ENCODE measurements around the gene TIPIN. TPM values are rescaled to one million over a fixed set of nuclear protein-coding genes. Genes with fewer than 3 reads are reported as not detected.

TIPIN gene
- total and polyA plus RNA-seq, 2 of the 8 experiments (the other 6 are each of a cell fraction or from before 2014, with no cell fraction given): 8.5 to 24.7 TPM

GRCh38 chr15:66387163-66388042, 30.9 kb upstream of the TIPIN start:
- H3K36me3 ChIP-seq (ENCODE audit: control insufficient read depth in 2 of 4, insufficient read depth in 4 of 4, low read length in 3 of 4): peaks cover 0 to 3% (median 0%) of the 10 kb centered on the region in 4 experiments; a peak in 2 of 8 replicates
- no peak overlapping the region for H2BK120ac ChIP-seq (replicated peaks; ENCODE audit: low read depth, low read length)
- H3K9ac ChIP-seq (replicated peaks in 1 of 4; ENCODE audit: extremely low read depth in 1 of 4, low read depth in 3 of 4, low read length in 3 of 4): peak overlapping the region; percentile 51 to 68 (median 58)
- FAIRE-seq (no peak), DNase-seq (ENCODE audit: low read depth in 1 of 2, low spot score in 2 of 2) (peak in 1 of 2 experiments; percentile 72)
- peaks cover 14% of the 10 kb centered on the region for H3K79me1 ChIP-seq (ENCODE audit: low read depth, low read length)
- H3K23ac ChIP-seq (ENCODE audit: insufficient read length): no peak overlapping the region
- H3K27me3 ChIP-seq (replicated peaks in 1 of 4; ENCODE audit: control insufficient read depth in 3 of 4, extremely low read depth in 1 of 4, insufficient read depth in 3 of 4, low read length in 3 of 4): no peaks in the 10 kb centered on the region
- no peaks in the 10 kb centered on the region for H3K9me3 ChIP-seq (ENCODE audit: insufficient read depth in 2 of 2, low read depth in 1 of 2, low read length in 1 of 2)
- H3K18ac ChIP-seq (ENCODE audit: extremely low read depth, low read length): no peak overlapping the region
- no peak overlapping the region for H2AK5ac ChIP-seq (ENCODE audit: low read depth, low read length)
- 0 out of 2 replicates have a peak overlapping the region, but pooled peaks have one; percentile 6 for H3K27ac ChIP-seq (ENCODE audit: low read depth, low read length)
- H2BK12ac ChIP-seq (ENCODE audit: low read depth, low read length): no peak overlapping the region
- H3K23me2 ChIP-seq (ENCODE audit: low read depth, low read length): peaks cover 3% of the 10 kb centered on the region
- no peak overlapping the region for H3K14ac ChIP-seq (ENCODE audit: insufficient read length)
- no peak overlapping the region for H2BK20ac ChIP-seq (ENCODE audit: low read length)
- no peak overlapping the region for H2BK5ac ChIP-seq (ENCODE audit: low read depth, low read length)
- peaks cover 7 to 8% of the 10 kb centered on the region in 2 experiments for H4K20me1 ChIP-seq (replicated peaks in 1 of 2; ENCODE audit: control insufficient read depth in 1 of 2, insufficient read depth in 2 of 2, low read length in 2 of 2)
- 4% methylated on average over 22 of the region's 62 CpGs; no CpG with 5 or more reads in 1 of the 2 experiments for WGBS, 2 experiments (ENCODE audit: extremely low coverage in 1 of 2, insufficient coverage in 1 of 2, insufficient read length in 1 of 2, insufficient replicate concordance in 2 of 2, low coverage in 1 of 2, low lambda C conversion rate in 2 of 2, missing lambda C conversion rate in 1 of 2)
- ChIA-PET CTCF (ENCODE audit: partially characterized antibody) (interaction anchor here (0.8 to 4.6 kb wide), 17 partner anchors 9 to 363 kb away, joined by 3 to 47 read pairs (median 3); partner anchors contain the start of gene SNAPC5), POLR2A (ENCODE audit: partially characterized antibody) (interaction anchor here (1.7 to 5.5 kb wide), 4 partner anchors 16 to 117 kb away, joined by 3 to 58 read pairs (median 13); partner anchors contain the start of genes RPL4, SNAPC5, TIPIN and ZWILCH)
- H2AFZ ChIP-seq (ENCODE audit: low read length): no peak overlapping the region
- H3K4me3 ChIP-seq (ENCODE audit: extremely low read depth in 1 of 4, insufficient read depth in 2 of 4, low read depth in 3 of 4, low read length in 4 of 4): peak overlapping the region; percentile 48 to 96 (median 88)
- peaks cover 0 to 3% (median 0%) of the 10 kb centered on the region in 4 experiments; a peak in 2 of 7 replicates for H3K4me1 ChIP-seq (replicated peaks in 1 of 4; ENCODE audit: control insufficient read depth in 3 of 4, insufficient read depth in 4 of 4, low read length in 3 of 4)
- TF ChIP-seq CREB1 (IDR thresholded peaks at IDR 0.05) (peak; percentile 4; the same call in 1 of the 2 replicates), BACH1 (IDR thresholded peaks at IDR 0.05; ENCODE audit: low read length) (peak; percentile 8; the same call in 1 of the 2 replicates), RBBP5 (IDR thresholded peaks at IDR 0.05; ENCODE audit: borderline replicate concordance, low read depth, low read length) (peak; percentile 67), RAD21 (IDR thresholded peaks at IDR 0.05 in 1 of 2, conservative IDR thresholded peaks at IDR 0.05 in 1 of 2; ENCODE audit: low read depth in 2 of 2, low read length in 2 of 2) (peak; percentile 14 to 17; a peak in 2 of 4 replicates), CEBPB (IDR thresholded peaks at IDR 0.05; ENCODE audit: low read depth, low read length) (no peak)
- TF ChIP-seq, protein P1, sequence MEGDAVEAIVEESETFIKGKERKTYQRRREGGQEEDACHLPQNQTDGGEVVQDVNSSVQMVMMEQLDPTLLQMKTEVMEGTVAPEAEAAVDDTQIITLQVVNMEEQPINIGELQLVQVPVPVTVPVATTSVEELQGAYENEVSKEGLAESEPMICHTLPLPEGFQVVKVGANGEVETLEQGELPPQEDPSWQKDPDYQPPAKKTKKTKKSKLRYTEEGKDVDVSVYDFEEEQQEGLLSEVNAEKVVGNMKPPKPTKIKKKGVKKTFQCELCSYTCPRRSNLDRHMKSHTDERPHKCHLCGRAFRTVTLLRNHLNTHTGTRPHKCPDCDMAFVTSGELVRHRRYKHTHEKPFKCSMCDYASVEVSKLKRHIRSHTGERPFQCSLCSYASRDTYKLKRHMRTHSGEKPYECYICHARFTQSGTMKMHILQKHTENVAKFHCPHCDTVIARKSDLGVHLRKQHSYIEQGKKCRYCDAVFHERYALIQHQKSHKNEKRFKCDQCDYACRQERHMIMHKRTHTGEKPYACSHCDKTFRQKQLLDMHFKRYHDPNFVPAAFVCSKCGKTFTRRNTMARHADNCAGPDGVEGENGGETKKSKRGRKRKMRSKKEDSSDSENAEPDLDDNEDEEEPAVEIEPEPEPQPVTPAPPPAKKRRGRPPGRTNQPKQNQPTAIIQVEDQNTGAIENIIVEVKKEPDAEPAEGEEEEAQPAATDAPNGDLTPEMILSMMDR (IDR thresholded peaks at IDR 0.05; ENCODE audit: control extremely low read depth in 1 of 3, insufficient read depth in 1 of 3, low read depth in 1 of 3, low read length in 3 of 3): peak; percentile 34 to 54 (median 41); a peak in 3 of 4 replicates
- peak overlapping the region; percentile 21 for H4K5ac ChIP-seq (ENCODE audit: insufficient read length, low read depth, low read length)
- H4K8ac ChIP-seq (ENCODE audit: extremely low read depth, insufficient read depth, low read length): peak overlapping the region; percentile 89
- peak overlapping the region; percentile 69 to 95 for H3K4me2 ChIP-seq (ENCODE audit: insufficient read depth in 1 of 2, low read depth in 2 of 2, low read length in 2 of 2)
- H4K91ac ChIP-seq (replicated peaks; ENCODE audit: insufficient read length, low read length): no peak overlapping the region
- no peak overlapping the region for H2BK15ac ChIP-seq (ENCODE audit: low read length)
- peak overlapping the region; percentile 0 for H3K56ac ChIP-seq (replicated peaks; ENCODE audit: insufficient read length, low read depth, low read length)
- no peak overlapping the region for H3K4ac ChIP-seq (replicated peaks; ENCODE audit: insufficient read length, low read depth, low read length)
- peaks cover 20 to 51% of the 10 kb centered on the region in 2 experiments for H3K79me2 ChIP-seq (ENCODE audit: control insufficient read depth in 1 of 2, insufficient read depth in 2 of 2, low read length in 2 of 2)
